Stomach smooth muscle (tissue), 2 donors: Measurements from ENCODE around the gene RHO.
"Not testable (repeated sequence)": the region's sequence is repeated elsewhere in the genome, so short reads cannot be mapped to it uniquely, and the experiment has no call there.

Source experiments
- H3K27ac ChIP-seq: one replicate; pipeline ENCODE4 v1.7.0; 2013; ENCODE audit warnings: mild to moderate bottlenecking, low read length, inconsistent platforms
- H3K27me3 ChIP-seq, 2 donors: one replicate each; pipeline ENCODE4 v1.7.0; 2013; ENCODE audit warnings: low read length in 2 of 2; ENCODE audit not compliant: insufficient read depth in 2 of 2, control insufficient read depth in 1 of 2
- H3K36me3 ChIP-seq, 2 donors: one replicate each; pipeline ENCODE4 v1.7.0; 2013; ENCODE audit warnings: low read length in 2 of 2; ENCODE audit not compliant: control insufficient read depth in 2 of 2, insufficient read depth in 2 of 2
- H3K4me1 ChIP-seq: one replicate; pipeline ENCODE4 v1.7.0; 2013; ENCODE audit warnings: low read length; ENCODE audit not compliant: control insufficient read depth, insufficient read depth
- H3K4me3 ChIP-seq, 2 donors: one replicate each; pipeline ENCODE4 v1.7.0; 2013; ENCODE audit warnings: low read length in 2 of 2
- H3K9ac ChIP-seq, 2 donors: one replicate each; pipeline ENCODE4 v1.7.0; 2013; ENCODE audit warnings: low read length in 2 of 2, mild to moderate bottlenecking in 1 of 2
- H3K9me3 ChIP-seq, 2 donors: one replicate each; pipeline ENCODE4 v1.7.0; 2013; ENCODE audit warnings: low read length in 2 of 2; ENCODE audit not compliant: control insufficient read depth in 2 of 2
- donor health status: healthy.
- donor health status: Pancreatic carcinoma.

RHO gene

GRCh38 chr3:129499604-129500333 is 28.7 kb upstream of the RHO start:
- H3K9me3 ChIP-seq, H3K27me3 ChIP-seq, H3K4me1 ChIP-seq, H3K27ac ChIP-seq, H3K9ac ChIP-seq, H3K4me3 ChIP-seq: not testable (repeated sequence)
- peaks cover 18 to 33% of the 10 kb centered on the region in 2 donors for H3K36me3 ChIP-seq

- peaks cover 17 to 38% of the 10 kb centered on the region in 2 donors for H3K36me3 ChIP-seq
Measured at GRCh38 chr3:129500334-129500658, 28.1 kb upstream of the RHO start.

GRCh38 chr3:129501630-129502029 is 26.8 kb upstream of the RHO start:
- Histone ChIP-seq H3K9me3 (no peaks in the 10 kb centered on the region), H3K27me3 (no peaks in the 10 kb centered on the region), H3K4me1 (no peaks in the 10 kb centered on the region), H3K27ac (no peak overlapping the region), H3K4me3 (no peak overlapping the region), H3K36me3 (peaks cover 20 to 43% of the 10 kb centered on the region in 2 donors), H3K9ac (no peak overlapping the region)

More at GRCh38 chr3:129500334-129500658, 28.1 kb upstream of the RHO start:
- no peak overlapping the region for H3K4me3 ChIP-seq
- H3K9ac ChIP-seq, result no peak overlapping the region
- no peaks in the 10 kb centered on the region for H3K27me3 ChIP-seq
- H3K9me3 ChIP-seq, result no peaks in the 10 kb centered on the region
- no peaks in the 10 kb centered on the region for H3K4me1 ChIP-seq
- no peak overlapping the region for H3K27ac ChIP-seq

- Histone ChIP-seq H3K27me3 (no peaks in the 10 kb centered on the region), H3K4me3 (no peak overlapping the region), H3K9ac (no peak overlapping the region), H3K27ac (no peak overlapping the region), H3K9me3 (no peaks in the 10 kb centered on the region), H3K4me1 (peaks cover 2% of the 10 kb centered on the region), H3K36me3 (peaks cover 22 to 46% of the 10 kb centered on the region in 2 donors)
Measured at GRCh38 chr3:129502641-129503408, 25.6 kb upstream of the RHO start.

- Histone ChIP-seq H3K27ac (no peak overlapping the region), H3K4me3 (no peak overlapping the region), H3K9ac (no peak overlapping the region), H3K27me3 (no peaks in the 10 kb centered on the region), H3K4me1 (peaks cover 2% of the 10 kb centered on the region), H3K36me3 (peaks cover 24 to 53% of the 10 kb centered on the region in 2 donors), H3K9me3 (no peaks in the 10 kb centered on the region)
Measured at GRCh38 chr3:129503471-129504291, 24.8 kb upstream of the RHO start.

GRCh38 chr3:129504471-129505100 is 23.9 kb upstream of the RHO start:
- no peaks in the 10 kb centered on the region for H3K9me3 ChIP-seq
- H3K4me1 ChIP-seq, result peaks cover 2% of the 10 kb centered on the region
- H3K27ac ChIP-seq, result no peak overlapping the region
- H3K9ac ChIP-seq, result no peak overlapping the region
- peaks cover 25 to 55% of the 10 kb centered on the region in 2 donors for H3K36me3 ChIP-seq
- H3K4me3 ChIP-seq, result no peak overlapping the region
- H3K27me3 ChIP-seq, result no peaks in the 10 kb centered on the region

GRCh38 chr3:129505341-129505740 is 23.1 kb upstream of the RHO start:
- Histone ChIP-seq H3K27ac (no peak overlapping the region), H3K4me1 (peaks cover 2% of the 10 kb centered on the region), H3K27me3 (no peaks in the 10 kb centered on the region), H3K4me3 (no peak overlapping the region), H3K9me3 (no peaks in the 10 kb centered on the region), H3K9ac (no peak overlapping the region), H3K36me3 (peaks cover 25 to 51% of the 10 kb centered on the region in 2 donors)

GRCh38 chr3:129506231-129506742 is 22.2 kb upstream of the RHO start:
- no peak overlapping the region for H3K4me3 ChIP-seq
- H3K4me1 ChIP-seq, result peaks cover 2% of the 10 kb centered on the region
- H3K36me3 ChIP-seq, result peaks cover 21 to 47% of the 10 kb centered on the region in 2 donors
- no peak overlapping the region for H3K9ac ChIP-seq
- no peaks in the 10 kb centered on the region for H3K9me3 ChIP-seq
- no peaks in the 10 kb centered on the region for H3K27me3 ChIP-seq
- no peak overlapping the region for H3K27ac ChIP-seq

- no peak overlapping the region for H3K4me3 ChIP-seq
Measured at GRCh38 chr3:129507181-129507831, 21.1 kb upstream of the RHO start.

GRCh38 chr3:129512595-129512994 is 15.8 kb upstream of the RHO start:
- no peak overlapping the region for H3K4me3 ChIP-seq
- no peaks in the 10 kb centered on the region for H3K9me3 ChIP-seq
- no peaks in the 10 kb centered on the region for H3K27me3 ChIP-seq
- no peak overlapping the region for H3K27ac ChIP-seq
- H3K4me1 ChIP-seq, result no peaks in the 10 kb centered on the region
- peaks cover 6 to 48% of the 10 kb centered on the region in 2 donors for H3K36me3 ChIP-seq
- H3K9ac ChIP-seq, result no peak overlapping the region

More at GRCh38 chr3:129507181-129507831, 21.1 kb upstream of the RHO start:
- Histone ChIP-seq H3K27ac (no peak overlapping the region), H3K9ac (no peak overlapping the region), H3K36me3 (peaks cover 21 to 49% of the 10 kb centered on the region in 2 donors), H3K9me3 (no peaks in the 10 kb centered on the region), H3K4me1 (peaks cover 2% of the 10 kb centered on the region), H3K27me3 (no peaks in the 10 kb centered on the region)
